GM18858 (cell line): ENCODE data around the gene SWAP70.
"Not testable (repeated sequence)": the region's sequence is repeated elsewhere in the genome, so short reads cannot be mapped to it uniquely, and the experiment has no call there.

Experiments used
- ATAC-seq: cut with Tn5 transposase; IDR thresholded peaks from one replicate; pipeline ENCODE4 v1.9.1; 2021; ENCODE audit not compliant: unreplicated experiment

SWAP70 gene

GRCh38 chr11:9663699-9664275, at the start of gene SWAP70:
Gene SWAP70 (plus strand): TSS chr11:9664077. CDS start chr11:9664180, 103 bp downstream.
- ATAC-seq = peak; percentile 53

DNA sequence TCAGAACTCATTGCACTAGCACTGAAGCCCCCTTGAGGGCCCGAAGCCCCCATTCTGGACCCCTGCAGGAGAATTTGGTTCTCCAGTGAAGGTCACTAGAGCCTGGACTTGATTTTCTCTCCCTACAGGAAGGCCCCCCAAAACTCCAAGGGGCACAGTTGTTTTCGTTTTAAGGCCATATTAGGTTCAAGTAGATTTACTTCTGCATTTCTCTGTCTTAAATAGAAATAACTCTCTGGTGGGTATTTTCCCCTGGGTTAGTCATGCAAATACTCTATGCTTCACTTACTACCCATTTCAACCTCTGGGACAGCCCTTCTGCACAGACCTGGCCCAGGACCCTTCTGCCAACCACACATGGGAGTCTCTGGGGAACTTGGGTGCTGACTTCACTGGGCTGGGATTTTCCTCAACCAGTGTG, 48.8 kb upstream of the SWAP70 start:
- peak; percentile 51 for ATAC-seq

GRCh38 chr11:9616042-9616675, 47.7 kb upstream of the SWAP70 start:
- no peak for ATAC-seq

- no peak for ATAC-seq
These were observed 47.0 kb upstream of the SWAP70 start for GRCh38 chr11:9616858-9617257.

DNA sequence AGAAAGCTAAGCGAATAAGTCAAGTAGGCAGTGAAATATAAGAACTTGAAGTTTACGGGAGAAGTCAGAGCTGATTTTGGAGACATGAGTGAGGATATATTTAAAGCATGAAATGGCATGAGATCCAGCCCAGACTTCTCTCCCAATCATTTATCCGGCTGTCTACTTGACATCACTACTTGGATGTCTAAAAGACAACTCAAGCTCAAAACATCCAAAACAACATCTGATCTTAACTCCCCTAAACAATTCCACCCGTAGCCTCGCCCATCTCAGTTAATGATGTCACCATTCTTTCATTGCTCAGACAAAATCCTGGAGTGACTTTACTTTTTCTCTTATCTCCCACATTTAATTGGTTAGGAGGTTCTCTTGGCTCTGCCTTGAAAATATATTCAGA, 45.9 kb upstream of the SWAP70 start:
- no peak for ATAC-seq

GRCh38 chr11:9619004-9619403, 44.9 kb upstream of the SWAP70 start:
- no peak for ATAC-seq

GRCh38 chr11:9619971-9620370, 43.9 kb upstream of the SWAP70 start:
- ATAC-seq = no peak

DNA sequence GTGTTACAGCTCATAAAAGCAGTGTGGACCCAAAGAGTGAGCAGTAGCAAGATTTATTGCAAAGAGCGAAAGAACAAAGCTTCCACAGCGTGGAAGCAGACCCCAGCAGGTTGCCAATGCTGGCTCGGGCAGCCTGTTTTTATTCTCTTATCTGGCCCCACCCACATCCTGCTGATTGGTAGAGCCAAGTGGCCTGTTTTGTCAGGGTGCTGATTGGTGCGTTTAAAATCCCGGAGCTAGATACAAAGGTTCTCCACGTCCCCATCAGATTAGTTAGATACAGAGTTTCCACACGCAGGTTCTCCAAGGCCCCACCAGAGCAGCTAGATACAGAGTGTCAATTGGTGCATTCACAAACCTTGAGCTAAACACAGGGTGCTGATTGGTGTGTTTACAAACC, 41.5 kb upstream of the SWAP70 start:
- not testable (repeated sequence) for ATAC-seq

- not testable (repeated sequence) for ATAC-seq
These were observed 40.8 kb upstream of the SWAP70 start for GRCh38 chr11:9623053-9623452.

- no peak for ATAC-seq
These were observed 39.4 kb upstream of the SWAP70 start for GRCh38 chr11:9624448-9624847.

DNA sequence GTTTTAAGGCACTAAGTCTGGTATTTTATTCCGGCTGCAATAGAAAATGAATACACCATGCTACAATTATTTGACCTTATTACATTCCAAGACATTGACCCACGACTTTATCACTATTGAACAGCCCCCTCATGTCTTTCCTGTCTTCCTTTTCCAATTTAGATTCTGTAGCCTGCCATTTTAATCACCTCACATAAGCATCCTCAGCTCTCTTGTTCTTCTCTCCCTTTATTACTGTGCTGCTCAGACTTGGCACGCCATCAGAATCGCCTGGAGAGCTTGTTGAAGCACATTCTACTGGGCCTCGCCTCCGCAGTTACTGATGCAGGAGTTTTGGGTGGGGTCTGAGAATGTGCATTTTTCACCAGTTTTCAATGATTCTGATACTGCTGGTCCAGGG, 38.7 kb upstream of the SWAP70 start:
- no peak for ATAC-seq

DNA sequence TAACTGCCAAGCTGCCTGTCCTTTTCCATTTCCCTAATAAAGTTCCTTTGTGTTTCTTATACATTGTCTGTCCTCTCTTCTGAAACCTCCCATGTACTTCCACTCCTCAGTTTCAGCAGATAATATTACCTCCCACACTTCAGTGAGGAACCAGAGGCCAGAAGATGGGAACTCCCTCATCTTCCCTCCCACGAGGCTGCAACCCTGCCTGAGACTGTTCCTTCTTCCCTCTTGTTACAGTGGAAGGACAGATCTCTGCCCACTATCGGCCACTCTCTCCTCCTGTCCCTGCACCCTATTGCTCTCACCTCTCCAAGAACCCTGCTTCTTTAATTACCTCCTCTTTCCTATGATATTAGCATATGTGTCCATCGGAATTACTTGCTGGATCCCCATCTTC, 38.1 kb upstream of the SWAP70 start:
- no peak for ATAC-seq

- ATAC-seq = no peak
These were observed 37.1 kb upstream of the SWAP70 start for GRCh38 chr11:9626496-9627394.

- ATAC-seq = no peak
These were observed 34.8 kb upstream of the SWAP70 start for GRCh38 chr11:9629064-9629463.

DNA sequence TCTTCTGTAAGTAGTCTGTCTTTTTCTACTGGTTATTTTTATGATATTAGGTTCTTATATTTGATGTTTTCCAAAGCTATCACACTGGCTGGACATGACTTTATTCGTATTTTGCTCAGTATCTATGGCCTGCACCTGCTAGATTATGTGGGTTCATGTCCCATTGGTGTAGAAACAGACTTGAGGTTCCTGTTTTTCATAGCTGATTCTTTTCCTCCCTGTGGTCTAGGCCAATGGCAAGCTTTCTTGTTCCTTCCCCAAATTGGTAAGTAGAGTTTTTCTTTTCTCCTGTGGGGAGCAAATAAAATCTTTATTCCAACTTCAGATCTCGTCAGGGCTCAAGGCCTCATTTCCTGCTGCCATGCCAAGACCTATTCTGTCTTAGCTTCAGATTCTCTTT, 30.2 kb upstream of the SWAP70 start:
- no peak for ATAC-seq

- no peak for ATAC-seq
These were observed 27.2 kb upstream of the SWAP70 start for GRCh38 chr11:9636691-9637090.

- no peak for ATAC-seq
These were observed 24.8 kb upstream of the SWAP70 start for GRCh38 chr11:9639099-9639498.

DNA sequence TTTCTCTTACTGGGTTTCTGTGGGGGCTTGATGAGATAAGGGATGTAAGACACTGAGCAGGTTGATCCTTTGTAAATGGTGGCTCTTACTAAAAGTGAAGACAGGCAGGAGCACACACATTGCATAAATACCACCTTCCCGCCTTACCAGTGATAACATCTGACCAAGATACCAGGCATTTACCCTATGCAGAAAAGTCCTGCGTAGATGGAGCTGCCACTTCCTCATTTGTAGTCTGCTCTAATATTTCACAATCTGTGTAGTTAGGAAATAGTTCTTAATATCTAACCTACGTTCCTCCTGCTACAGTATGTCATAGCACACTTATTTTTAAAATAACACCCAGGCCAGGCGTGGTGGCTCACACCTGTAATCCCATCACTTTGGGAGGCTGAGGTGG, 23.9 kb upstream of the SWAP70 start:
- ATAC-seq = no peak

GRCh38 chr11:9642894-9643293, 21.0 kb upstream of the SWAP70 start:
- no peak for ATAC-seq

- no peak for ATAC-seq
These were observed 20.1 kb upstream of the SWAP70 start for GRCh38 chr11:9643751-9644150.

DNA sequence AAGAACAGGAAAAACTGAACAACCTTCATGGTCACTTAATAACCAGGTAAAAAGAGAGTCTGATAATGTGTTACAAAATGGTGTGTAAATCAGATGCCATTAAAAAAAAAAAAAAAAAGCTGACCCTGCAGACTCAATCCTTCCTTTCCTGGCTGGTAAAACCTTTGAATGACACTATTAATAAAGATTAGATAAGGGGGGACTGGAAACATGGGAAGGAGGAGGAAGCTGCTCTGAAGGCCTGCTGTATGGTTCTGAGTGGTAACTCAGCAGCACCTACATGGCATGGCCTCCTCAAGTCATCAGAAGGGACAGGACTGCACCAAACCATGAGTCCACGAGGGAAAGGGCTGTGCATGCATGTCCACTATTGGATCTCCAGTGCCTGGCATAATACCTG, 18.0 kb upstream of the SWAP70 start:
- ATAC-seq = no peak

DNA sequence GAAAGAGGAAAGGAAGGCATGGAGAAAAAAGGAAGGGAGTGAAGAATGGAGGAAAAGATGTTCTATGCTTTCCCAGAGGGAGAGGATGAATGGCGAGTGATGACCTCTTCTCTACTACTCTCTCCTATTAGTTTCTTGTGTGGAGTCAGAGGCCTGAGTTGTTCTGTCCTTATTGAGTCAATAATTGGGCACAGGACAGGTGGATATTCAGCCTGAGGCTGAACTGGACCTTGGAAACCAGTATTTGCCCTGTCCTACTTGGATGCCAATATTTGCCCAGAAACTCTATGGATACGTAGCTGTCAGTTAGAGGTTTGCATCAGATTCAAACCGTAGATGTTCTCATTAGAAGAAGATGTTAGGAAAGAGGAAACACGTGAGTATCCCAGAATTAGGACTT, 17.6 kb upstream of the SWAP70 start:
- no peak for ATAC-seq
